GM19099 (cell line): ENCODE data around the gene INPP5K.

Experiments
- POLR2A ChIP-seq: IDR thresholded peaks from 3 replicates; pipeline ENCODE4 v1.6.1; 2011; ENCODE audit warnings: low read depth; ENCODE audit not compliant: insufficient read length; ENCODE audit errors: extremely low read depth

Gene INPP5K

DNA sequence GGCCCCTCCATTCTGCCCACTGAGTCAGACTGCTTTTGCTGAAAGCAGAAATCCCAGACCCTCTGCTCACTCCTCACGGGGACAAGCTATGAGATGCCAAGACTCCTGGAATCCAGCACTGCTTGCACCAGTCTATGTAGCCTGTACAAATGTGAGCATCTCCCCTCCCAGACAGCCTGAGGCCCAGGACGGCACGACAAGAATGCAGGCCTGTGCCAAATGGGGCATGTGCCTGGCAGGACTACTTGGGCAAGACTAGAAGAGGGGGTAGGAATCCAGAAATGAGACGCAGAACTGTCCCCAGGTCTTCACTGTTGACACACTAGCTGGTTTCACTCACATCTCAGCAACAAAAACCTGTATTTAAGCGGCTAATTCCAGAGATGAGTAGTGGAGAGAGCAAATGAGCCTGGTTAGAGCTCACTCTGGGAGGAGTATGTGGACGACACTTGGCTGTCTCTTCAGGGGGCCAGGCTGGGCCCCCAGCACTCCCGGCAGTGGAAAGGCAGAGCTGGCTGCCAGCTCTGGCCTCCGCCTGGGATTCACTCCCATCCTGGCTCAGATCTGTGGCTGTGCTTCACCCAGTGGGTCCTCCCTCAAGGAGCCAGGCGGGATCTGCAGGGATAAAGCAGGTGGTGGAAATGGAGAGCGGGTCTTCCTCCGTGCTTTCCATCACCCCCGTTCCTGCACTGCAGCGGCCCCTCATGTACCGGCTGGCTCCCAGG lies 21.0 kb downstream of the INPP5K start:
- no peak for TF ChIP-seq POLR2A

- TF ChIP-seq POLR2A = no peak
Observed at GRCh38 chr17:1494736-1495253, 21.6 kb downstream of the INPP5K start.

- TF ChIP-seq POLR2A = no peak
Observed at GRCh38 chr17:1494203-1494602, 22.2 kb downstream of the INPP5K start.

GRCh38 chr17:1493291-1493980 lies 23.0 kb downstream of the INPP5K start:
- no peak for TF ChIP-seq POLR2A

- TF ChIP-seq POLR2A = no peak
Observed at GRCh38 chr17:1492249-1493206, 23.9 kb downstream of the INPP5K start, which contains the start of gene MYO1C. Gene MYO1C (minus strand): TSS chr17:1492686. CDS start chr17:1492487, 199 bp downstream.

DNA sequence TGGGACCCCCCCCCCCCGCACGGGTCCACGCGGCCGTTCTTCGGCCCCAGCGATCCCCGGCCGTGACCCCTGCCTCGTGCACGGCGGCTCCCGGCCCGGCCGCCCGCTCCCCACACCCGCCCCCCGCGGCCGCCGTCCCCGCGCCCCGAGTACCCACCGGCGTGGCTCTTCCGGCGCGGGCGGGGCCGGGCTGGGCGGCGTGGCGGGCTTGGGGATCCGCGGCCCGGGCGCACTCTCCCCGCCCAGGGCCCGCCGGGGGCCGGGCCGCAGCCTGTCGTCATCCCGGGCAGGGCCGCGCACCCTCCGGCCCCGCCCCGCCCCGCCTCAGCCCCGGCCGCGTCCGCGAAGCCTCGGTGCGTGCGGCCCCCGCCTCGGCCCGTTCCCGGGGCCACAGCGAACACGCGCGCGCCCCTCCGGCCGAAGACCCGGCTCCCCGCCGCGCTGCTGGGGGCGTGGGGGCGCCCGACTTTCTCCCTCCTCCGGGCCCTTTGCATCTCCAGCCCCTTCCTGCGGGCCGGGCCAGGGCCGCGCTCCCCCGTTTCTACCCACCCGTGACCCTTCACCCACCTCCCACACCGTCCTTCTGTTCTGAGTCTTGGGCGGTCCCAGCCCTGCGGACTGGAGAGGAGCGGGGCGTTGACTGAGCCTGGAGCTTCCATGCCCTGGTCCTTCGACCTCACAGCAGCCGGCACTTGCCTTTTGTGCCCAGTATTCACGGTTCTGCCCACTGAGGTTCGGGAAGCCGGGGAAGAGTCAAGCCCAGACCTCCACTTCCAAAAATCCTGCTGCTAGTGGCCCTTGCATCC lies 24.8 kb downstream of the INPP5K start:
- peak; percentile 20 for TF ChIP-seq POLR2A

GRCh38 chr17:1490643-1491442 lies 25.6 kb downstream of the INPP5K start:
- TF ChIP-seq POLR2A = peak; percentile 66

DNA sequence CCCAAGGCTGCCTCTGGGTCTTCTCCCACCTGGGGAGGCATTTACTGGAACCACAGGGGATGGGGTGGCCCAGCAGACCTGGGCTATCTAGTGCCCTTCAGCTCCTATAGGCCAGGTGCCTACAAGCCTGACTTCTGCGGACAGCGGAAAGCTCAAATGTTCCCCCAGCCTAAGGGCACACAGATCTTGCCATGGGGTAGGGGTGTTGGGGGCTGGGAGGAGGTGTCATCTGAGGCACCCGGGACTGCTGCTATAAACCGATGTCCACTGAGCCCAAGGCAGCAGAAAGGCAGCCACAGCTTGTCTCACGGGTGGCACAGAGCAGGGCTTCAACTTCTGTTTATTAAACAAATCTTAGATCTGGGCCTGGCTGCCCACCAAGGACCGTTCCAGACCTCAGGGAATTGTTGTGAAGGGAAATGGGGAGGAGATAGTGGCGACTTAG lies 27.6 kb downstream of the INPP5K start:
- no peak for TF ChIP-seq POLR2A

DNA sequence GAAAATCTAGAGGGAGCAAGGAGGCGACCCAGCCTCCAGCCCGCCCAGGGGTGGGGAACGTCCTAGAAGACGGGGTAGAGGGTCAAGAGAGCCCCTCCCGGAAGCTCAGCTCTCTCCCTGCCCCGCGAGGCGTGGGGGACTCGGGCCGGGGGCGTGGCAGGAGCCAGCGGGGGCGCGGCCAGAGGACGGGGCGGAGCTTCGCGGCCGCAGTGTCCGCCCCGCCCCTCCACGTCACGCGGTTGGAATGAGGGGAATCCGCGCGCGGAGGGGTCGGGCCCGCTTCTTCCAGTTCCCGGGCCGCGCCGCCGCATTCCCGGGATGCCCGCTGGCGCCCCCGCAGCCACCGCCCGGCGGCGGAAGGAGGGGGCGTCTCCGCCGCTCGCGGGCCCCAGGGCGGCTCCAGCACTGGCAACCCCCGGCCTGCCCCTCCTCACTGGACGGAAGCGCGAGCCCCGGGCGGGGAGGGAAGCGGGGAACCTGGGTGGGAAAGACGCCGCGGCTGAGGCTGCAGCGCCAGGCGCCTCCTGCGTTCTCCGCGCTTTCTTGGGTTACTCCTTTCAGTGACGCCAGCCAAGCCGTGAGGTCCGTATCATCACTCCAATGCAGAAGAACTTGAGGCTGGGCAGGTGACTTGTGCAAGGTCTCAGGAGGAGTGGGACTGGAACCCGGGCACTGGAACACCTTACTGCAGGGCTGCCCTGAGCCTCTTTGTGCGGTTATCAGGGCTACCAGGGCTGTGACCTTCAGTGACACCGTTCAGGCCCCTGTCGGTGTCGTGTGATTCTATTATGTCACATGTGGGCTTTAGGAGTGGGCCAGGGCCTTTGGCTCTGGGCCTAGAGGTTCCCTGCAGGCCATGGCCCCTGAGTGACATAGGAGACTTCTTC lies 28.2 kb downstream of the INPP5K start:
- TF ChIP-seq POLR2A = peak; percentile 46

- TF ChIP-seq POLR2A = peak; percentile 50
Observed at GRCh38 chr17:1486802-1487695, 29.4 kb downstream of the INPP5K start.
